Measurements from ENCODE around the gene DERA. TPM values are rescaled to one million over a fixed set of nuclear protein-coding genes. Genes with fewer than 3 reads are reported as not detected.
"Not testable (repeated sequence)": the region's sequence is repeated elsewhere in the genome, so short reads cannot be mapped to it uniquely, and the experiment has no call there.

DERA gene
- total and polyA plus RNA-seq, 2 of the 8 experiments (the other 6 are each of a cell fraction or from before 2014, with no cell fraction given): 13.1 to 17.1 TPM

DNA sequence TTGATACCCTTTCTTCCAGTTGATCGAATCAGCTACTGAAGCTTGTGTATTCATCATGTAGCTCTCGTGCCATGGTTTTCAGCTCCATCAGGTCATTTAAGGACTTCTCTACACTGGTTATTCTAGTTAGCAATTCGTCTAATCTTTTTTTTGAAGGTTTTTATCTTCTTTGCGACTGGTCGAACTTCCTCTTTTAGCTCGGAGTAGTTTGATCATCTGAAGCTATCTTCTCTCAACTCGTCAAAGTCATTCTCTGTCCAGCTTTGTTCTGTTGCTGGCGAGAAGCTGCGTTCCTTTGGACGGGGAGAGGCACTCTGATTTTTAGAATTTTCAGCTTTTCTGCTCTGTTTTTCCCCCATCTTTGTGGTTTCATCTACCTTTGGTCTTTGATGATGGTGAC is 37.3 kb downstream of the DERA start:
- H3K9me3 ChIP-seq (ENCODE audit: insufficient read depth in 2 of 2, low read depth in 1 of 2, low read length in 1 of 2): peaks cover 4 to 12% of the 10 kb centered on the region in 2 experiments; a peak in 2 of 4 replicates
- CTCF ChIA-PET (ENCODE audit: partially characterized antibody): interaction anchor here (1.0 to 1.9 kb wide), 2 partner anchors 8 to 10 kb away, joined by 3 to 4 read pairs; no protein-coding TSS in a partner anchor
- H3K9ac ChIP-seq (replicated peaks in 1 of 4; ENCODE audit: extremely low read depth in 1 of 4, low read depth in 3 of 4, low read length in 3 of 4); H3K14ac ChIP-seq (ENCODE audit: insufficient read length); H4K91ac ChIP-seq (replicated peaks; ENCODE audit: insufficient read length, low read length); H2BK5ac ChIP-seq (ENCODE audit: low read depth, low read length); H2AK5ac ChIP-seq (ENCODE audit: low read depth, low read length); H2BK120ac ChIP-seq (replicated peaks; ENCODE audit: low read depth, low read length); H3K79me1 ChIP-seq (ENCODE audit: low read depth, low read length); DNase-seq (ENCODE audit: low read depth in 1 of 2, low spot score in 2 of 2); H4K5ac ChIP-seq (ENCODE audit: insufficient read length, low read depth, low read length); H3K27me3 ChIP-seq (replicated peaks in 1 of 4; ENCODE audit: control insufficient read depth in 3 of 4, extremely low read depth in 1 of 4, insufficient read depth in 3 of 4, low read length in 3 of 4); H3K4me2 ChIP-seq (ENCODE audit: insufficient read depth in 1 of 2, low read depth in 2 of 2, low read length in 2 of 2); H3K23ac ChIP-seq (ENCODE audit: insufficient read length); H3K23me2 ChIP-seq (ENCODE audit: low read depth, low read length); H3K4me1 ChIP-seq (replicated peaks in 1 of 4; ENCODE audit: control insufficient read depth in 3 of 4, insufficient read depth in 4 of 4, low read length in 3 of 4); H4K8ac ChIP-seq (ENCODE audit: extremely low read depth, insufficient read depth, low read length); H4K20me1 ChIP-seq (replicated peaks in 1 of 2; ENCODE audit: control insufficient read depth in 1 of 2, insufficient read depth in 2 of 2, low read length in 2 of 2); H2AFZ ChIP-seq (ENCODE audit: low read length); H3K27ac ChIP-seq (ENCODE audit: low read depth, low read length); POLR2A ChIA-PET (ENCODE audit: partially characterized antibody); H2BK20ac ChIP-seq (ENCODE audit: low read length); H3K4me3 ChIP-seq (ENCODE audit: extremely low read depth in 1 of 4, insufficient read depth in 2 of 4, low read depth in 3 of 4, low read length in 4 of 4); H3K79me2 ChIP-seq (ENCODE audit: control insufficient read depth in 1 of 2, insufficient read depth in 2 of 2, low read length in 2 of 2); FAIRE-seq; H3K4ac ChIP-seq (replicated peaks; ENCODE audit: insufficient read length, low read depth, low read length); H3K56ac ChIP-seq (replicated peaks; ENCODE audit: insufficient read length, low read depth, low read length); H2BK15ac ChIP-seq (ENCODE audit: low read length); H2BK12ac ChIP-seq (ENCODE audit: low read depth, low read length); H3K36me3 ChIP-seq (ENCODE audit: control insufficient read depth in 2 of 4, insufficient read depth in 4 of 4, low read length in 3 of 4); H3K18ac ChIP-seq (ENCODE audit: extremely low read depth, low read length): not testable (repeated sequence)
- WGBS, 2 experiments (ENCODE audit: extremely low coverage in 1 of 2, insufficient coverage in 1 of 2, insufficient read length in 1 of 2, insufficient replicate concordance in 2 of 2, low coverage in 1 of 2, low lambda C conversion rate in 2 of 2, missing lambda C conversion rate in 1 of 2): 92% methylated on average over 10 of the region's 10 CpGs; no CpG with 5 or more reads in 1 of the 2 experiments
